Retina (tissue), 1 donor: ENCODE measurements around the gene FOXL3.
"Not testable (repeated sequence)": the region's sequence is repeated elsewhere in the genome, so short reads cannot be mapped to it uniquely, and the experiment has no call there.

Experiments used
- DNase-seq: peaks from one replicate; pipeline ENCODE4 v3.0.0-alpha.2; 2016

FOXL3 gene

DNA sequence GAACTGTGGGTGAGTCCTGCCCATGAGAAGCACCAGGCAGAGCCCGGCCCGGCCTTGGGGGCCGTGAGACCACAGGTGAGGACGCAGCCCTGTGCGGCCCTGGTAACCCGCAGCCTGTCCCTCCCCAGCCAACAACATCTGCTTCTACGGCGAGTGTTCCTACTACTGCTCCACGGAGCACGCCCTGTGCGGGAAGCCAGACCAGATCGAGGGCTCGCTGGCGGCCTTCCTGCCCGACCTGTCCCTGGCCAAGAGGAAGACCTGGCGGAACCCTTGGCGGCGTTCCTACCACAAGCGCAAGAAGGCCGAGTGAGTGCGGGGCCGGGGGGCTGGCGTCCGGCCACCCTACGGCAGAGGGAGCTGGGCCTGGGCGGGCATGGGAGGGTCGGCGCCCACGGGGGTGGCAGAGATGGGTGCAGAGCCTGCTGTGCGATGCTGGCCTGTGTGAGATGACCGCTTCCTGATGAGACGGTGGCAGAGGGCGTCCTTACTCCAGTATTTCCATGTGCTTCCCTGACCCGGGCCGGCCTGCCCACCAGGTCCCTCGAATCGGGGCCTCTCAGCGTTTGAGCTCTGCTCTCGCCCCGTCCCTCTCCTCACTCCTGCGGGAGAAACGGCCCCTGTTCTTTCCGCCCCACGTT is 34.1 kb upstream of the FOXL3 start:
- no peak for DNase-seq

DNA sequence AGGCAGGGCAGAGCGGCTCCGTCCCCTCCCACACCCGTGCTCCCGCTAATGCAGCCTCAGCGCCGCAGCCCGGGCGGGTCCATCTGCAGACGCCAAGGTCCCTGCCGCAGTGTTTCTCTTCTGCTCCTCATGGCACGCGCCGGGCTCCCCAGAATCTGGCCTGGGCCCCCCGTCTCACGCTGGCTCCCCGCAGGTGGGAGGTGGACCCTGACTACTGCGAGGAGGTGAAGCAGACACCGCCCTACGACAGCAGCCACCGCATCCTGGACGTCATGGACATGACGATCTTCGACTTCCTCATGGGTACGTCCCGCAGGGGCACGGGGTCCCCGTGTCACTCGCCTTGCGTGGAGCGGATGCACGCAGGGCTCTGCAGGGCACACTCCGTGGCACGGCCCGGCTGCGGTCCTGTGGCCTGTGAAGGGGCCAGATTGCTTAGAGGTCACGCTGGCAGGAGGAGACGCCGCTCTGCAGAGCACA is 33.5 kb upstream of the FOXL3 start:
- no peak for DNase-seq

DNA sequence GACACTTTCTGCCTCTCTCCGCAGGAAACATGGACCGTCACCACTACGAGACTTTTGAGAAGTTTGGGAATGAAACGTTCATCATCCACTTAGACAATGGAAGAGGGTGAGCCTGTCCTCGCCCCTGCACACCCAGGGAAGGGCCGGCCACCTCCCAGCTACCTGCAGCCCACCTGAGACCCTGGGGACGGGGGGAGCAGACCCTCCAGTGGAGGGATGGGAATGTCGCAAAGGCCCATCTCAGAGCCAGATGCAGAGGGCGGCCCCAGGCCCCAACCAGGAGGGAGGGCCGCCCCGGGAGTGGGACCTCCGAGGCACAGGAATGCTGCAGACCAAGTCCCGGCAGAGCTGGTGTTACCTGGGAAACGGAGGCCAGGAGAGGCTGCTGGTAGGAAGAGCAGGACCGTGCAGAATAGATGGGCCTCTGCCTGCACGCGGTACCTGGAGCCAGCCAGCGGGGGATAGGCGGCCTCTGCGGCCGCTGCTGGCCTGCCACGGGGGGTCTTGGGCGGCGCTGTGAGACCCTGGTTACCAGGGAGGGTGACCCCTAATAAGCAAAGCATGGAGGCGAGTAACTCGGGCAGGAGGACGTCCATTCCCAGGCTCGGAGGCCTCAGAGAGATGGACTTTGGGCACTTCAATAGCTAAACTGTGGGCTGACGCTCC is 32.9 kb upstream of the FOXL3 start:
- DNase-seq = no peak

DNA sequence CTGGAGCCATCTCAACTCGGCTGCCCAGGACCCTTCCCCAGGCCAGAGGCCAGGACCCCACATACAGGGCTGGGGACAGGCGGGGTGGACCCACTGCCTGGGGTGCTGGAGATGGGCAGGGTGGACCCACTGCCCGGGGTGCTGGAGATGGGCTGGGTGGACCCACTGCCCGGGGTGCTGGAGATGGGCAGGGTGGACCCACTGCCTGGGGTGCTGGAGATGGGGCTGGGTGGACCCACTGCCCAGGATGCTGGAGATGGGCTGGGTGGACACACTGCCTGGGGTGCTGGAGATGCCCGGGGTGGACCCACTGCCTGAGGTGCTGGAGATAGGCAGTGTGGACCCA is 32.4 kb upstream of the FOXL3 start:
- DNase-seq = no peak

DNA sequence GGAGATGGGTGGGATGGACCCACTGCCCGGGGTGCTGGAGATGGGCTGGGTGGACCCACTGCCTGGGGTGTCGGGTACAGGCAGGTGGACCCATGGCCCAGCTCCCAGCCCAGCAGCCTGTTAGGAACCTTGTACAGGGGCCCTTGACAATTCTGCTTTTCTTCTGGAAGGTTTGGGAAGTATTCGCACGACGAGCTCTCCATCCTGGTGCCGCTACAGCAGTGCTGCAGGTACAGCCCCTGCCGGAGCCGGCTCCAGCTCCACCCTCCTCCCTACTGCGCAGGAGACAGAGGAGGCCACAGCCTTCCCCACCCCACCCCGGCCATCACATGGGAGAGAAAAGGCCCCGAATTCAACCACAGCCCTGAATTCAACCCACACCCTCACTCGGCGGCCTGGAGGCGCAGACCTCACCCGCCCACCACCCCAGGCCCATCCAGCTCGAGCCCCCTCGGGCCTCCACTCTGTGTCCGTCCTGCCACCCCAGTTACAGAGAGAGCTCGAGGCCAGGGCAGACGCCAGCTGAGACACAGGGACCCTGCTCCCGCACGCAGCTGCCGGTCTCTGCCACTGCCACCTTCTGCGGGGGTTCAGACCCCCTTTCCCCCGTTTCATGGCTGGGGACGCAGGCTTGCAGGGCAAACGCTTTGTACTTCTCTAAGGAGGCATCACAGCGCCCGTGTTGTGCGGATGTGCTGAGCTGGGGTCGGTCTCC is 31.3 kb upstream of the FOXL3 start:
- no peak for DNase-seq

DNA sequence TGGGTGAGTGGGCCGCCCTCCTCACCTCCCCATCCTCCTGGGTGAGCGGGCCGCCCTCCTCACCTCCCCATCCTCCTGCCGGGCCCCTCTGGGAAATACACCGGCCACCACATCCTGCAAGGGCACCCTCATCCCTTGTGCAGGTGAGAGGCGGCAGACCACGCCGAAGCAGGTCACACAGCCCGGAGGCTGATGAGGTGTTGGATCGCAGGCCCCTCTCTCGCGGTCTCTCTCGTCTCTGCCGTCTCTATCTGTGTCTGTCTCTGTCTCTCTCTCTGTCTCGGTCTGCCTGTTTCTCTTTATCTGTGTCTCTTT is 30.8 kb upstream of the FOXL3 start:
- DNase-seq = no peak

DNA sequence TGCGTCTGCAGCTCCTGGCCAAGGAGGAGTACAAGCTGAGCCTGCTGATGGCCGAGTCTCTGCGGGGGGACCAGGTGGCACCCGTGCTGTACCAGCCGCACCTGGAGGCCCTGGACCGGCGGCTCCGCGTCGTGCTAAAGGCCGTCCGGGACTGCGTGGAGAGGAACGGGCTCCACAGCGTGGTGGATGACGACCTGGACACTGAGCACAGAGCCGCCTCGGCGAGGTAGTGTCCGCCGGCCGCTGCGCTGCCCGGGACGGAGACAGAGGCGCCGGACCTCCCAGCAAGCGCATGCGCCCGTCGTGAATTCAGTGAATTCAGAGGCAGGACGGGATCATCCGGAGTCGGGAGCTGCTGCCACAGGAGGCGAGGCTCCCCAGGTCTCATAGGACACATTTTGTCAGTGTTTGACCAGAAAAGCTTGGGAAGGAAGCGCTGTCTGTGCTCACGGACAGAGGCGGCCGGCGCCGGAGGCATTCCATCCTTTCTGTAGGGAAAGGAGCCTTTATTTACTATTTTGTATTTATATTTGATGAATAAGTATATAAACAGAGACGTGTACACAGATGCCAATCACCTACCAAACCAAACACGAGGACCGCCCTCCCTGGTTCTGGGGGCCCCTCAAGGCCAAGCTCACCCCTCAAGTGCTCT is 30.1 kb upstream of the FOXL3 start:
- DNase-seq = no peak

DNA sequence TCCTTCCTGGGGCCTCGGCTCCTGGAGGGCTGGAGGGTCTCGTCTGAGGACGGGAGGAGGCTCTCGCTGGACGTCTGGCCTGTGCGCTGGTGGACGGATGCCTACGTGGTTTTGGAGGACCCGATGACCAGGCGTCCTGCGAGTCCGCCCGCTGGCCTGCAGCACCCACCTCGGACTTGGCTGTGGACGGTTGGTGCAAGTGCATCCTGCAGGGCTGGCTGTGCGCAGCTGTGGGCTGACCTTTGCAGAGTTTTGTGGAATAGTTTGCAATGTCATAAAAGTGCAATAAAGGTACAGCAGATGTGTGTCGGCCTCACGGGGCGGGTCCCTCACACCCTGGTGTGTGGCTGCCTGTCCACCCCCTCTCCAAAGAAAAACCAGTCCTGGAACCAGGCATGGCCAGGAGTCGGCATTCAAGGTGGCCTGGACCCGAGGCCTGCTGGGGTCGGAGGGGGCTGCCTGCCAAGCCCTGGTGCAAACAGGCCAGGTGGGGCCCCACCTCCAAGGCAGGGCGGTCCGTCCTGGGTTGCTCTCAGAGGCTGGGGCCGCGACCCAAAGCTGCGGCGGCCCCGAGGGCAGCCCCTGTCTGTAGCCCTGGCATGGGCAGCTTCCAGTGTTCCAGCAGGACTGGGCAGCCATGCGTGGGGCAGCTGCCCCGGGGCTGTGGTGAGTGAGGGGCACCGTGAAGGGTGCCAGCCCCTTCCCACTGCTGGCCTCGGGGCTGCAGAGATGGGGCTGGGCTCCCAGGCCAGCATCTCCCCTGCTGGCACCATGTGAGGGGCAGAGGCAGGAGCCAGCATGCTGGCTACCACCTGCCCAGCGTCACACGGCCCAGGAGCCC is 29.3 kb upstream of the FOXL3 start:
- DNase-seq = no peak

DNA sequence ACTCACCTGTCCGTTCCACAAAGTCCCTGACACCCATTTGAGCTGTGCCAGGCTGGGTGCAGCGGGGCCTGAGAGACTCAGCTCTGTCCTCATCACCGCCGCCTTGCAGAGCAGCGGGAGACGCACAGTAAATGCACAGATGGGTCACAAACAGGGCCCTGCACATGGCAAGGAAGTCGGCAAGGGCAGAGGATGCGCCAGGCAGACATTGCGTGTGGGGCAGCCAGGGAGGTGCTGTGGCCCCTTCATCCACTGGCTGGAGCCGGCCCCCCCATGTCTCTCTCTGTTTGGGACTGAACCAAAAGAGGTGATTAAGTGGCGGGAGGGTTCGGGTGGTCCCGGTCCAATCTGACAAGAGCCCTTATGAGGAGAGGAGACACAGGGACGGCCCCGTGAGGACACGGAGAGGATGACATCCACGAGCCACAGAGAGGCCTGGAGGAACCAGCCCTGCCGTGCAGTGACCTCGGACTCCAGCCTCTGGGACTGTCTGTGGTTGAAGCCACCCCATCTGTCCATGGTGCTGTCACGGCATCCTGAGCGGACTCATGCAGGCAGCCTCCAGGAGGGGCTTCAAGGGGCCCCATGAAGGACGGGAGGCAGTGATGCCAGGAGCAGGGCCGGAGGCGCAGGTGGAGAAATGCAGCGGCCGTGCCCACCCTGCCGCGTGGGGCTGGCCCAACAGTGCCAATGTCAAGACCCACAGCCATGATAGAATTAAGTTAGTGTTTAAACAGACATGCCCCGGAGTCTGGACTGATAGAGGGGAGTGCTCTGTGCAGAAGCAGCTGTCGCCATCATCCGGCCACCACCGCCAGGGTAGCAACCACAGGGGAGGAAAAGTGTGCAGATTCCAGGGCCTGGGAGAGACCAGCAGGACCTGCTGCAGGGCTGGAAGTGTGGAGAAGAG is 28.4 kb upstream of the FOXL3 start:
- DNase-seq = no peak

DNA sequence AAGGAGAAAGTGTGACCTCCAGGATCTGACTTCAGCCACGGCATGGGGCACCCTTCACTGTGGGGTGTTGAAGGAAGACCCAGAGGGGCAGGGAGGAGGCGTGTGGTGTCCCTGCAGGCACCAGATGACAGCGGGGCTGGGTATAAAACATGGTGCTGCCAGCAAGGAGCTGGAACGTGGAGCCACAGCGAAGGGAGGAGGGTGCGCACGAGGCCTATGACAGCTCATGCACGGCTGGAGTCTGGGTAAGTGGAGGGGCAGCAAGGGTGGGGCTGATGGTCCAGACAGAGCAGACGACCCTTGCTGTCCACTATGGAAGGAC is 27.8 kb upstream of the FOXL3 start:
- no peak for DNase-seq

DNA sequence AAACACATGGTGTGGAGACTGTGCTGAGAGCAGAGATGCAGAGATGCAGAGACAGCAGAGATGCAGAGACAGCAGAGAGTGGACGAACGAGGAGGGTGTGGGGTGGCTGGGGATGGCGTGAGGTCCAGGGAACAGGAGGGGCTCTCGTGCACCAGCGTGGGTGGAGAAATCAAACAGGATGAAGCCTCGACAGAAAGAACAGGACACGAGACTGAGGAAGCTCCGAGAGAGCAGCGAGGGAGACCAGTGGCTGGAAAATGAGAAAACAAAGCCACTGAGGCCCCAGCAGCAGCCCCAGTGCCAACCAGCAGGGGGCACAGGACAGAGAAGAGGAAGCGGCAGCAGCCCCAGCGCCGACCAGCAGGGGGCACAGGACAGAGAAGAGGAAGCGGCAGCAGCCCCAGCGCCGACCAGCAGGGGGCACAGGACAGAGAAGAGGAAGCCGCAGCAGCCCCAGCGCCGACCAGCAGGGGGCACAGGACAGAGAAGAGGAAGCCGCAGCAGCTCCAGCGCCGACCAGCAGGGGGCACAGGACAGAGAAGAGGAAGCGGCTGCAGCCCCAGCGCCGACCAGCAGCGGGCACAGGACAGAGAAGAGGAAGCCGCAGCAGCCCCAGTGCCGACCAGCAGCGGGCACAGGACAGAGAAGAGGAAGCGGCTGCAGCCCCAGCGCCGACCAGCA is 27.2 kb upstream of the FOXL3 start:
- DNase-seq = not testable (repeated sequence)

DNA sequence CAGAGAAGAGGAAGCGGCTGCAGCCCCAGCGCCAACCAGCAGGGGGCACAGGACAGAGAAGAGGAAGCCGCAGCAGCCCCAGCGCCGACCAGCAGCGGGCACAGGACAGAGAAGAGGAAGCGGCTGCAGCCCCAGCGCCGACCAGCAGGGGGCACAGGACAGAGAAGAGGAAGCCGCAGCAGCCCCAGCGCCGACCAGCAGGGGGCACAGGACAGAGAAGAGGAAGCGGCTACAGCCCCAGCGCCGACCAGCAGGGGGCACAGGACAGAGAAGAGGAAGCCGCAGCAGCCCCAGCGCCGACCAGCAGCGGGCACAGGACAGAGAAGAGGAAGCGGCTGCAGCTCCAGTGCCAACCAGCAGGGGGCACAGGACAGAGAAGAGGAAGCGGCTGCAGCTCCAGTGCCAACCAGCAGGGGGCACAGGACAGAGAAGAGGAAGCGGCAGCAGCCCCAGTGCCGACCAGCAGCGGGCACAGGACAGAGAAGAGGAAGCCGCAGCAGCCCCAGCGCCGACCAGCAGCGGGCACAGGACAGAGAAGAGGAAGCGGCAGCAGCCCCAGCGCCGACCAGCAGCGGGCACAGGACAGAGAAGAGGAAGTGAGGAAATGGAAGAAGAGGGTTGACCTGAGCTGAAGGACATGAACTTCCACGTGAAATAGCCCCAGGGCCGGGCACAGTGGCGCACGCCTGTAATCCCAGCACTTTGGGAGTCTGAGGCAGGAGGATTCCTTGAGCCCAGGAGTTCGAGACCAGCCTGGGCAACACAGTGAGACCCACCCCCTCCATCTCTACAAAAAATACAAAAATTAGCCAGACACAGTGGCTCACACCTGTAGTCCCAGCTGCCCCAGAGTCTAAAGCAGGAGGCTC is 26.3 kb upstream of the FOXL3 start:
- DNase-seq = not testable (repeated sequence)

DNA sequence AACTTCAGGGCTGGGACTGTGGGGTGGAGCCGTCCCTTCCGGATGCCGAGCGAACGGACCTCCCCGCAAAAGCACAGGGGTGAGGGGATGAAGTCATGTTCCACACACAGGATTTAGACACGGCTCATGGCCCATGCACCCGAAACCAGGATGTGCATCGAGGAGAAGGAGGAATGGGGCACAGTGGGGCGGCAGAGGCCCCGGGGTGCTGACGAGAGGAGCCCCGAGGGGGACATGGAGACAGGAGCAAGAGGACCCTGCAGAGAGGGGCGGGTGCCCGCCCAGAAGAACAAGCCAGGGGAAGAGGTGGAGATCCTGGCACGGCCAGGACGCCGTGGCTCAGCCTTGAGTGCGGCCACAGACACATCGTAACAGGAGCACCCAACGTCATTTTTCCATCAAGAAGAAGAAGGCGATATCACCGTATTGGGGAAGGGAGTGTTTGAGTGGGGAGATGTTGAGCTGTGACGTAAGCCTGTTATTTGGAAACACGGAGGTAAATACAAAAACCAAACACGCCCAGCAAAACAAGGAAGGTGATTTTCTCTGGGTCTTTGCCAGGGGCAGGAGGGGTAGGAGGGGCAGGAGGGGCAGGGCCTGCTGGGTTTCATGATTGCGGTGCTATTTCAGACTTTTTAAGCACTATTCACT is 25.3 kb upstream of the FOXL3 start:
- no peak for DNase-seq

DNA sequence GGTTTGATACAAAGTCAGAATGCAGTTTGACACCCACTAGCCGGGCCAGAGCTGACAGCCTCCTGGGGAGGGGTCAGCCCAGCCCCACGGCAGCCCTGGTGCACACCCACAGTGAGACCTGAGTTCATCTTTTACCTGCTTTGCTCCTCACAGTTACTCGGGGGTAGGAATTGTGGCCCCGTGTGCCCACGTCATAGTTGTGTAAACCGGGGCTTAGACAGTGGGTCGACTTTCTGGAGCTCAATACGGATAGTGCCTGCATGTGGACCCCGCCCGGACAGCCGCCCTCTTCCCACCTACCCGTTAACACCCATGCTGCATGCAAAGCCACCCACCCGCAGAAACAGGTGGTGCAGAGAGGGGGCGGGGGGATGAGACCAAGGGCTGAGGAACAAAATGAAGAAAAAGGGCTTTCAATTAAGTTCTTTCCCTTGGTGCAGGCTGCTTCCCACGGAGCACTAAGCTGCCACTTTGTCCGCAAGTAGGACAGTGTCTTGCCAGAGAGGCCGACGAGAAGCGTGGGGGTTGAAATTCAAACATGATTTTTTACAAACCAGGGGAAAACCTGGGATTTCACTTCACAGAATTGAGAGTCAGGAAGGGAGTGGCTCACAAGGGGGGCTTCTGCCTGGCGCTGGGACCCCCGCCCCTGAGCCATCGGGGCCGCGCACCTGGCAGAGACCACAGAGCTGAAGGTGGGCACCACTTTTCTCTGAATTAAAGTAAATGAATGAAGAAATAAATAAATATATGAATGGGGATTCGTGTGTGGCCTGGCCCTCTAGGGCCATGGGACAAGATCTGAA is 24.6 kb upstream of the FOXL3 start:
- DNase-seq = no peak

DNA sequence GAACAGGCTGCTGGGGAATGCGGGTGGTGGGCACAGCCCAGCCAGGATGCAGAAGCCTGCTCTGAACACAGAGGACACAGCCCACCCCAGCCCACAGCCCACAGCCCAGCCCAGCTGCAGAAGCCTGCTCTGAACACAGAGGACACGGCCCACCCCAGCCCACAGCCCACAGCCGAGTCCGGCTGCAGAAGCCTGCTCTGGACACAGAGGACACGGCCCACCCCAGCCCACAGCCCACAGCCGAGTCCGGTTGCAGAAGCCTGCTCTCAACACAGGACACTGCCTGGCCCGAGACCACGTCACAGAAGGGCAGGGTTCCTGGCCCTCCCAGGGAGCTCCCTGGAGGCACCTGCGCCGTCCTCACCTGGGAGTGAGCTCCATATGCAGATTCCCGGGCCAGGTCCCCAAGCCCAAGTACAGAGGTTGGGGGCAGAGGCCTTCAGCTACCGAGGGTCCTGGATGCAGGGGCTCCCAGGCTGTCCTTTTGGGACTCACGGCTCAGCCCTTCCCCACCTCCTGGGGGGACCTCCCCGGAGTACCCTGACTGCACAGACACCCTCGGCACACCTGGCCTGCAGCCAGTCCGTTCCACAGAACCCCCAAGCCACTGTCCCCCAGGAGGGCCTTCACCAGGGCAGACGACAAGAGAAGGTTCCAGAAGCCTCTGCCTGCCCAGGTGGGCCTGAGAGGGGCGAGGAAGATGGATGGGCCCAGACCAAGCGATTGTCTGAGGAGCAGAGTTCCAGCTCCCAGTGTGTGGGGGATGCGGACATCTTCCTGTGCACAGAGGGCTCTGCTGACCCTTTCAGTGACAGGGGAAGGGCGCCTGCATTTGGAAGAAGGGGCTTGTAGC is 23.7 kb upstream of the FOXL3 start:
- no peak for DNase-seq

DNA sequence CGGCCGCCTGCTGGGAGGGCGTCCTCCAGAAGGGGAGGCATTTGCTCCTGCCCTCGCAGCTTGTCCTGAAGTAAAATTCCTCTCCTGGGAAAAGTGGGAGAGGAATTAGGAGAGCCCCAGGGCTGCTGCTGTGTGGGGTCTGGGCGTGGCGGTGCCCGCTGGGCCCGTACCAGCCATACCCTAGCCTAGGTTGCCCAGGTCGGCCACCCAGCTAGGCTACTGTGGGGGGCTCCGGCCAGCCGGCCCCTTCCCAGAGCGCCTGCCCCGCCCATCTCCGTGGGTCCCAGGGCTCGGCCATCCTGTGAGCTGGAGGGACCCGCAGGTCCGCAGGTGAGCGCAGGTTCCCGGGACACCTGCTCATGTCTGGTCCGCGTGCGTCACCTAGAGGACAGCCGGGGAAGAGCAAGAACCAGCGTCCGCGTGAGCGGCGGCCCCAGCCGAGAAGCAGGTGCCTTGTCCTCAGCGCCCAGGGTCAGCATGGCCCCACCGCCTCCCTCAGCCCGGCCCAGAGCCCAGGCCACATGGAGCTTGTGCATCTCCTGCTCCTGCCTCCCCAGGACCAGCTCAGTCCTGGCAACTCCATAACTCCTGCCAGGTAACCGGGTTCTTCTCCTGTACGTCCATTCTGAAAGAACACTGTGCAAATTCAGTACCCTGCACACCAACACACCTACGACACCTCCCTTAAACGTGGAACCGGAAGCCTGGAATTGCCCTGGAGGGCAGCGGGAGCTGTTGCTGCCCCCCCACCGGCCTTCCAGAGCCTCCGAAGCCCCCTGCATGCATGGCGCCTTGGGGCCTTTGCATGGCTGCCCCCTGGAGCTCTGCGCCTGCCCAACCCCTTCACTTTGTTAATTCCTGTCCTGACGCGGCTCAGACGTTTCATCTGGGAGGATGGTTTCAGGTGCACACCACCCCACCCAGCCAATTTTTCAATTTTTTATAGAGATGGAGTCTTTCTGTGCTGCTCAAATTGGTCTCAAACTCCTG is 22.8 kb upstream of the FOXL3 start:
- no peak for DNase-seq

DNA sequence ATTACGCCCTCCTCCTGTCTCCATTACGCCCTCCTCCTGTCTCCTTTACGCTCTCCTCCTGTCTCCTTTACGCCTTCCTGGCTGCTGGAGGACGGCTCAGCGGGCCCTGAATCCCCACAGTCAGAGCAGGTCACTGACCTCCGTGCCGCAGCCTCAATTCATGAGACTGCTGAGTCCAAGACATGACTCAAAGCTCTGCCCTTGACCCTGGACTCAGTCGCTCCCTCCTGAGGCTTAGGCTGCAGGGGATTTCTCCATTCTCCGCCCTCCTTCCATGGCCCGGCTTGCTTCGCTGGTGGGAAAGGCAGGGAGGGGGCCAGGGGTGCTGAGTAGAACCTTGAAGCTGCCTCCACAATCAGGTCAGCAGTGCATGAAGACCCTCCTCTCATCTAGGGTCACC is 21.0 kb upstream of the FOXL3 start:
- no peak for DNase-seq
